Naive B cell (primary cell): ENCODE data around the gene VAMP8. TPM values are rescaled to one million over a fixed set of nuclear protein-coding genes. Genes with fewer than 3 reads are reported as not detected.

Experiments used
- ATAC-seq, 2 donors: fragments of 150-1000 bp; cut with Tn5 transposase; 2 replicates each; pipeline ENCODE4 v1.10.0; 2021; ENCODE audit warnings: low read depth in 2 of 2, mild to moderate bottlenecking in 2 of 2, moderate library complexity in 2 of 2
- DNase-seq: peaks from one replicate; pipeline ENCODE4 v3.0.0; 2022
- H3K27ac Mint-ChIP-seq, 6 donors: one replicate each; pipeline ENCODE4 v1.8.0; 2020 to 2022; ENCODE audit warnings: mild to moderate bottlenecking in 6 of 6, mixed read lengths in 6 of 6, moderate library complexity in 5 of 6, inconsistent platforms in 2 of 6
- H3K27me3 Mint-ChIP-seq, 3 donors: one replicate each; pipeline ENCODE4 v1.8.0; 2021 to 2022; ENCODE audit warnings: mixed read lengths in 3 of 3, mild to moderate bottlenecking in 1 of 3
- H3K36me3 Mint-ChIP-seq, 2 donors: one replicate each; pipeline ENCODE4 v1.8.0; 2020 to 2022; ENCODE audit warnings: mixed read lengths in 2 of 2, inconsistent platforms in 1 of 2, mild to moderate bottlenecking in 1 of 2
- H3K4me1 Mint-ChIP-seq, 3 donors: one replicate each; pipeline ENCODE4 v1.8.0; 2020 to 2022; ENCODE audit warnings: mixed read lengths in 3 of 3, inconsistent platforms in 1 of 3, mild to moderate bottlenecking in 1 of 3, moderate library complexity in 1 of 3
- H3K4me3 Mint-ChIP-seq, 8 donors: one replicate each; pipeline ENCODE4 v1.8.0; 2020 to 2022; ENCODE audit warnings: mild to moderate bottlenecking in 8 of 8, mixed read lengths in 8 of 8, moderate library complexity in 8 of 8, inconsistent platforms in 2 of 8
- H3K9me3 Mint-ChIP-seq, 7 donors: one replicate each; pipeline ENCODE4 v1.8.0; 2020 to 2022; ENCODE audit warnings: mixed read lengths in 7 of 7, mild to moderate bottlenecking in 5 of 7, inconsistent platforms in 2 of 7, moderate library complexity in 1 of 7
- polyA plus RNA-seq, 6 donors: library from polyadenylated mRNA; unstranded; fragments of 300-500 nt; fragmentation: Illumina TruSeq; gene quantifications; one replicate each; pipeline ENCODE4 v1.2.3, GENCODE V29; 2021; ENCODE audit warnings: low read depth in 6 of 6

VAMP8 gene
- polyA plus RNA-seq = 100 to 1,000 TPM; 262 to 339 (median 305) TPM

DNA sequence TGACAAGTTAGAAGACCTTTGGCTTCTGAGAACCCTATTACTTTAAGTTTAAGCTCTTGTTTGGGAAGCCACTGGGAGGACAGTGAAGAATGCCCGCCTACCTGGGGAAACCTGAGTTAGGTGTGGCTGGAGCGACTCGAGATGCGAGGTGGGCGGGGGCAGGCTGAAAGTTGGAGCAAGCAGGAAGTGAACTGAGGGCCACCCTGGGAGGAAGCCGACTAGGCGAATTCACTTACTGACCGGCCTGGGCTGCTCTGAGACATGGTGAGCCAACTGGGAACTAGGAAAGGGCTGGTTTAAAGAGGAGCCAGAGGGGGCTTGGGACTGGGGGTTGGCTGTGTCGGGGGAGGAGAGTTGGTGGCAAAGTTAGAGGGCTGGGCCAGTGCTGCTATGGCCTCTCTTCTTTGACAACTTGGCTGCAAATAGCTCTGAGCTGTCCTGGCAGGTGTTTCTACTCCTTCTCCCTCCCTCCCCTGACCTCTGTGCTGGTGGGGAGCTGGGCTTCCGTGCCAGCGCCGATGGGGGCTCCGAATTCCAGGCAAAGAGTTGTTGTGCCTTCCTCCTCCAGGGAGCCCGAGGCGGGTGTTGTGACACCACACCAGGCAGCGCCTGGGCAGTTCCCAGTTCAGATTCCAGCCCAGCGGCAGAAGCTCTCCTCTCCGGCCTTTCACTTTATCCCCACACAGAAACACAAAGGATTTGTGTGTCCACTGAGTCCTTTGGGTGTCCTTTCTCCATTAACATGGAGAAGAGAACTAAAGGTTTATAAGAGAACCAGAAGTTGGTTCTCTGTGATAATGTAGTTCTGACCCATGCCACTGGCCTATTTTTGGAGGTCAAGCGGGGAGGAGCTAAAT, at the start of gene VAMP8:
TSS of gene VAMP8 (plus strand) at position 201 of the 857 bp plus-strand sequence. CDS start at position 262, 61 bp downstream.
- Mint-ChIP-seq H3K27me3 (peaks cover 0 to 2% (median 0%) of the 10 kb centered on the region in 3 donors), H3K4me3 (peak within 1 kb of the TSS; percentile 84 to 98 (median 94)), H3K4me1 (peaks cover 33 to 46% (median 40%) of the 10 kb centered on the region in 3 donors), H3K9me3 (no peaks in the 10 kb centered on the region), H3K36me3 (peaks cover 10 to 12% of the 10 kb centered on the region in 2 donors), H3K27ac (peak within 1 kb of the TSS; percentile 85 to 98 (median 96))
- peak; percentile 50 to 61 for ATAC-seq
- DNase-seq = peak; percentile 47

GRCh38 chr2:85527787-85528186, 49.6 kb upstream of the VAMP8 start:
- Mint-ChIP-seq H3K4me1 (peaks cover 5 to 9% (median 7%) of the 10 kb centered on the region in 3 donors), H3K4me3 (no peak overlapping the region), H3K27me3 (peaks cover 6 to 10% (median 9%) of the 10 kb centered on the region in 3 donors), H3K27ac (no peak overlapping the region), H3K9me3 (no peaks in the 10 kb centered on the region), H3K36me3 (no peaks in the 10 kb centered on the region)
- no peak for ATAC-seq
- DNase-seq = no peak

GRCh38 chr2:85528355-85528754, 49.0 kb upstream of the VAMP8 start:
- Mint-ChIP-seq H3K36me3 (no peaks in the 10 kb centered on the region), H3K27ac (no peak overlapping the region), H3K9me3 (no peaks in the 10 kb centered on the region), H3K4me3 (no peak overlapping the region), H3K4me1 (peaks cover 5 to 9% (median 7%) of the 10 kb centered on the region in 3 donors), H3K27me3 (peaks cover 6 to 9% (median 6%) of the 10 kb centered on the region in 3 donors)
- no peak for ATAC-seq
- no peak for DNase-seq

DNA sequence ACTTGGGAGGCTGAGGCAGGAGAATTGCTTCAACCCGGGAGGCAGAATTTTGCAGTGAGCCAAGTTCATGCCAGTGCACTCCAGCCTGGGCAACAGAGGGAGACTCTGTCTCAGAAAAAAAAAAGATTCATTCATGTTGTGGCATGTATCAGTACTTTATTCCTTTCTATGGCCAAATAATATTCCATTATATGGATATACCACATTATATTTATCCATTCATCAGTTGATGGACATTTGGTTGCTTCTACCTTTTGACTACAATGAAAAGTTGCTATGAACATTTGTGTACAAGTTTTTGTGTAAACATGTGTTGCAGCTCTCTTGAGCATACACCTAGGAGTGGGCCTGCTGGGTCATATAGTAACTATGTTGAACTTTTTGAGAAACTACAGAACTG, 47.6 kb upstream of the VAMP8 start:
- Mint-ChIP-seq H3K27me3 (peaks cover 6 to 9% (median 6%) of the 10 kb centered on the region in 3 donors), H3K9me3 (no peaks in the 10 kb centered on the region), H3K4me3 (no peak overlapping the region), H3K27ac (no peak overlapping the region), H3K36me3 (no peaks in the 10 kb centered on the region), H3K4me1 (peaks cover 0 to 4% (median 0%) of the 10 kb centered on the region in 3 donors)
- ATAC-seq (no peak), DNase-seq (no peak)

GRCh38 chr2:85531589-85531988, 45.8 kb upstream of the VAMP8 start:
- no peak for ATAC-seq

DNA sequence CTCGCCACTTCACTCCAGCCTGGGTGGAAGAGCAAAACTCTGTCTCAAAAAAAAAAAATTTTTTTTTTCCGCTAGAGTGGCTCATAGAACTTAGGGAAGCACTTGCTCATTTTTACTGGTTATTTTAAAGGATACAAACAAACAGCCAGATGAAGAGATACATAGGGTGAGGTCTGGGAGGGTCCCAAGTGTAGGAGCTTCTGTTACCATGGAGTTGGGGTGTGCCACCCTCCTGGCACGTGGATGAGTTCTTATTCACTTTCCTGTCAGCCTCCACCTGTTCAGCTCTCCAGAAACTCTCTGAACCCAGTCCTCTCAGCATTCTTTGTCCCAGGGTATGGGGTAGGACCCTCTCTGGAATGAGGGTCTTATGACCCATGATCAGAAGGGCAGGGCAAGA, 43.3 kb upstream of the VAMP8 start:
- no peak for DNase-seq
- peak overlapping the region in 1 of 6 donors; percentile 75 for H3K27ac Mint-ChIP-seq
- H3K27me3 Mint-ChIP-seq = no peaks in the 10 kb centered on the region
- no peak overlapping the region for H3K4me3 Mint-ChIP-seq
- H3K4me1 Mint-ChIP-seq = peaks cover 10 to 15% (median 11%) of the 10 kb centered on the region in 3 donors
- ATAC-seq = no peak
- H3K9me3 Mint-ChIP-seq = no peaks in the 10 kb centered on the region
- H3K36me3 Mint-ChIP-seq = no peaks in the 10 kb centered on the region

More at GRCh38 chr2:85531589-85531988, 45.8 kb upstream of the VAMP8 start:
- Mint-ChIP-seq H3K4me3 (no peak overlapping the region), H3K36me3 (no peaks in the 10 kb centered on the region), H3K27me3 (peaks cover 4% of the 10 kb centered on the region in 3 donors), H3K27ac (no peak overlapping the region), H3K4me1 (peaks cover 0 to 4% (median 4%) of the 10 kb centered on the region in 3 donors), H3K9me3 (no peaks in the 10 kb centered on the region)
- no peak for DNase-seq

DNA sequence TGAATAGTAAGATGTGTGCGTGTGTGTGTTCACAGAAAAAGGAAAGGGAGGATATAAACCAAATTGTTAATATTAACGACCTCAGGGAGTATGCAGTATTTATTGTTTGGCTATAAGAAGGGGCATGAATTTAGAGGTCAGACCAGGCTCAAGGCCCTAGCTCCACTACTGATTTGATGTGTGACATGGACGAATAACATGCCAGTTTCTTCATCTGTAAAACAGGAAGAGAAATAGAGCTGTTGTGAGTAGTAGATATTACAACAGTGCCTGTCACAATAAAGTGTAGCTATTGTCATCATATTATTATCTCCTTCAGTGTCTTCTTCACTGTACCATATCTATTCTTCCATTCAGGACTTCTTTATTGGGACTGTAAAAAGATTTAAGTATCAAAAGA, 42.5 kb upstream of the VAMP8 start:
- peak overlapping the region in 1 of 8 donors; percentile 98 for H3K4me3 Mint-ChIP-seq
- DNase-seq (no peak), ATAC-seq (no peak)
- H3K36me3 Mint-ChIP-seq = no peaks in the 10 kb centered on the region
- H3K27ac Mint-ChIP-seq = peak overlapping the region in 3 of 6 donors; percentile 3 to 24 (median 3)
- no peaks in the 10 kb centered on the region for H3K27me3 Mint-ChIP-seq
- no peaks in the 10 kb centered on the region for H3K9me3 Mint-ChIP-seq
- peaks cover 10 to 18% (median 12%) of the 10 kb centered on the region in 3 donors for H3K4me1 Mint-ChIP-seq

GRCh38 chr2:85536479-85536878, 40.9 kb upstream of the VAMP8 start:
- peak overlapping the region in 1 of 8 donors; percentile 98 for H3K4me3 Mint-ChIP-seq
- H3K27me3 Mint-ChIP-seq = no peaks in the 10 kb centered on the region
- DNase-seq (no peak), ATAC-seq (no peak)
- no peaks in the 10 kb centered on the region for H3K9me3 Mint-ChIP-seq
- peak overlapping the region in 2 of 6 donors; percentile 38 to 39 for H3K27ac Mint-ChIP-seq
- H3K4me1 Mint-ChIP-seq = peaks cover 19 to 28% (median 22%) of the 10 kb centered on the region in 3 donors
- H3K36me3 Mint-ChIP-seq = no peaks in the 10 kb centered on the region

DNA sequence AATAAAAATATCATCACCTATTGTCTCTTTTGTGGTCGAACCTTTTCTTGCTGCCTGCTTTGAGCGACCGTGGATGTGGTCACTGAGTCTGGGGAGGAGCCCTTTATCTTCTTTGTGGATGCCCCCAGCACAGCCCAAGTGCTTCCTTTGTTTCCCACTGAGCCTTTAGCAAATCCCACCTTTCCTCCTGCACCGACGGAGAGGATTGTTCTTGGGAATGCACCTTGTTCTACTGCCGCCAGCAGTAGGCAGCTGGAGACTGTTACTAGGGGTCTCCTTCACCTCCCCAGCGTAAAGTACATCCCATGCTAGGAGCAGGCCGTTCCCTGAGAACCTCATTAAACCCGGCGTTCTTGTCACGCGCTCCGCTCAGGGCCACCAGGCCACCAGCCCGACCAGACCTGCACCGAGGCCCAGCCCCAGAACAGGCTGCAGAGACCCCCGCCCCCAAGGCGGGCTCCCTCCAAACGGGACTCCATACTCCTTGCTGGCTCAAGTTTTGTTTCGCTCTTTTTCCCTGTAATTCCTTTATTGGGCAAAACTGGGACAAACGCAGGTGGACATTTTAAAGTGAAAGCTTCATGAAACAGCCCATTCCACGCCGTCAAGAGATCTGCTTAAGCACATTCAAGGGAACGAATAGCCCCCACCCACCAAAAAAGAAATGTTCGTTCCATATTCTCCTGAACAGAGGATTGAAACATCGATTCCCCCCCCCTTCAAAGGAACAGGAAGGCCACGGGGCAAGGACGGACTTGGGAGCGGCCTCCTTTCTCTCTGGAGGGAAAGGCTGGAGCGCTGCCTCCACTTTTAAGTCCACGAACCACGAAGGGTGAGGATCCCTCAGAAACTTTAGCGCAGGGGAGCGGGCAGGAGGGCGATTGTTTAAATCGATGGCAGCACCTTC, 39.5 kb upstream of the VAMP8 start:
- Mint-ChIP-seq H3K4me1 (peaks cover 24 to 31% (median 24%) of the 10 kb centered on the region in 3 donors), H3K4me3 (peak overlapping the region; percentile 87 to 98 (median 96)), H3K36me3 (peaks cover 4 to 9% of the 10 kb centered on the region in 2 donors), H3K27ac (peak overlapping the region in 5 of 6 donors; percentile 91 to 98 (median 95)), H3K9me3 (no peaks in the 10 kb centered on the region), H3K27me3 (no peaks in the 10 kb centered on the region)
- DNase-seq (no peak), ATAC-seq (peak in 1 of 2 donors; percentile 0)

DNA sequence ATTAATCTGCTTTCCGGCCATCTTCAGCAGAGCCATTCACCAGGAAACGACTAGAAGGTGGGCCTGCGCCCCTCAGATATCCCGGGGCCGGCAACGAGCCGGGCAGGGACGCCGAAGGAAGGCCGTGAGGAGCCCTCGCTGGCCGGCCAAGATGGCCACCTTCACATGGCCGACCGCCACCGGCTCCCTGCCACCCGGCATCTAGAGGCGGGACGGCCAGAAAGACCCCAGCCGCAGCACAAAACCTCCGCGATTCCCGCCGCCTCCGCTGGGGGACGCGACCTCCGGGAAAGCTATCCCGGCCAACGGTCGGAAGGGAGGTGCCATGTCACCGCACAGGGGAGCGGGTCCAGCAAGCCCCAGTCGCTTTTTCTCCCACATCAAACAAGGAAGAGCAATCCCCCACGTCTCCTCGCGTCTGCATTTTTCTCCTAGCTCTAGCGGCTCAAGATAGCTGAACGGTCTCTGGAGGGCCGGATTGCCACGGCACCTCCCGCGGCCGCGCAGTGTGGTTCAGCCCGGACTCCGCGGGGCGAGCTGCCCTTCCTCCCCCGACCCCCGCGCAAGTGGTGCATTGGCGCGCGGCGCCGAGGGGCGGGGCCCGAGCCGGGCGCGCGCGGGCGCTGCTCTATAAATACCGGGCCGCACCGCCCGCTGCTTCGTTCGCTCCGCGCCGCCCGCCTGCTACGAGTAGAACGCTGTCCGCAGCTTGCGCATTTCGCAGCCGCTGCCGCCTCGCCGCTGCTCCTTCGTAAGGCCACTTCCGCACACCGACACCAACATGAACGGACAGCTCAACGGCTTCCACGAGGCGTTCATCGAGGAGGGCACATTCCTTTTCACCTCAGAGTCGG, 38.7 kb upstream of the VAMP8 start, which contains the start of gene MAT2A:
TSS of gene MAT2A (plus strand) at position 662 of the 854 bp plus-strand sequence. CDS start at position 782, 120 bp downstream.
- Mint-ChIP-seq H3K4me3 (peak within 1 kb of the TSS; percentile 87 to 98 (median 96)), H3K9me3 (no peaks in the 10 kb centered on the region), H3K4me1 (peaks cover 26 to 36% (median 27%) of the 10 kb centered on the region in 3 donors), H3K27me3 (no peaks in the 10 kb centered on the region), H3K36me3 (peaks cover 8 to 14% of the 10 kb centered on the region in 2 donors), H3K27ac (peak within 1 kb of the TSS; percentile 91 to 98 (median 96))
- ATAC-seq (peak; percentile 76 to 77), DNase-seq (peak; percentile 91)

- Mint-ChIP-seq H3K4me1 (peaks cover 27 to 42% (median 30%) of the 10 kb centered on the region in 3 donors), H3K36me3 (peaks cover 14 to 15% of the 10 kb centered on the region in 2 donors), H3K4me3 (peak overlapping the region; percentile 87 to 98 (median 96)), H3K9me3 (no peaks in the 10 kb centered on the region), H3K27ac (peak overlapping the region; percentile 80 to 98 (median 95)), H3K27me3 (no peaks in the 10 kb centered on the region)
- peak; percentile 68 for DNase-seq
- peak; percentile 61 to 62 for ATAC-seq
Measured at GRCh38 chr2:85539361-85540132, 37.8 kb upstream of the VAMP8 start.
